Measurements from ENCODE around the gene LINGO1.

DNA sequence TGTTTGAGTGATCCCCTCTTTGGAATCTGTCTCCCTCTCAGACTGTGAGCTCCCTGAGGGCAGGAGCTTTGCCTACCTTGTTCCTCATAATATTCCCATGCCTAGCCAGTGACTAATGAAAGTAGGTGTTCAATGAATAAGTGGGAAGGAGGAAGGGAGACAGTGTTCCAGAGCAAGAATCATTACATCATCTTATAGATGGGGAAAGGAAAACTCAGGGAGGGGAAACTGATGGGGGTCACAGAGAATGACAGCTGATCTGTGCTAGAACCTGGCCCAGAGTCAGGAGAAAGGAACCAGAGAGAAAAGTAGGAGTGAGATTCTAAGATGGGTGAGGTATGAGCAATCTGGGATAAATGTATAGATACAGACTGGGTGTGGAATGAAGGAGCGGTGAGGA, 29.9 kb downstream of the LINGO1 start:
- TF ChIP-seq CTCF (IDR thresholded peaks at IDR 0.05) (no peak), POLR2A (IDR thresholded peaks at IDR 0.05) (no peak)
